RCC 7860 (cell line): ENCODE data around the gene IGFBP2.

ENCODE experiments used
- DNase-seq: peaks from one replicate; pipeline ENCODE4 v3.0.0-alpha.2; 2015; ENCODE audit warnings: low spot score
- FAIRE-seq: peaks from 2 replicates; lab custom pipeline; 2012; peaks lifted over from hg19 to GRCh38; lab: Jason Lieb, UNC

Gene IGFBP2

GRCh38 chr2:216636551-216637450 is 3.6 kb downstream of the IGFBP2 start:
- peak; percentile 23 for DNase-seq
- FAIRE-seq, result no peak

GRCh38 chr2:216637472-216637871 is 4.3 kb downstream of the IGFBP2 start:
- DNase-seq, result no peak
- no peak for FAIRE-seq

- FAIRE-seq, result no peak
- DNase-seq, result no peak
Measured at GRCh38 chr2:216643986-216644659, 10.9 kb downstream of the IGFBP2 start.

- FAIRE-seq (no peak), DNase-seq (no peak)
Measured at GRCh38 chr2:216644842-216645635, 11.8 kb downstream of the IGFBP2 start.

GRCh38 chr2:216645636-216645950 is 12.4 kb downstream of the IGFBP2 start:
- FAIRE-seq (no peak), DNase-seq (no peak)

GRCh38 chr2:216646116-216646515 is 12.9 kb downstream of the IGFBP2 start:
- DNase-seq (no peak), FAIRE-seq (no peak)

- peak; percentile 16 for DNase-seq
Measured at GRCh38 chr2:216648105-216648504, 14.9 kb downstream of the IGFBP2 start.

GRCh38 chr2:216649574-216649973 is 16.4 kb downstream of the IGFBP2 start:
- DNase-seq, result no peak
- FAIRE-seq, result no peak

More at GRCh38 chr2:216648105-216648504, 14.9 kb downstream of the IGFBP2 start:
- FAIRE-seq, result no peak

- FAIRE-seq (no peak), DNase-seq (no peak)
Measured at GRCh38 chr2:216650626-216651257, 17.5 kb downstream of the IGFBP2 start.

GRCh38 chr2:216651351-216651881 is 18.2 kb downstream of the IGFBP2 start:
- FAIRE-seq, result no peak
- DNase-seq, result no peak

GRCh38 chr2:216652566-216652965 is 19.3 kb downstream of the IGFBP2 start:
- DNase-seq (no peak), FAIRE-seq (no peak)

GRCh38 chr2:216653093-216653799 is 20.0 kb downstream of the IGFBP2 start:
- FAIRE-seq, result no peak

GRCh38 chr2:216653931-216654365 is 20.7 kb downstream of the IGFBP2 start:
- DNase-seq (no peak), FAIRE-seq (no peak)

More at GRCh38 chr2:216653093-216653799, 20.0 kb downstream of the IGFBP2 start:
- DNase-seq, result no peak

GRCh38 chr2:216654528-216655052 is 21.4 kb downstream of the IGFBP2 start:
- no peak for FAIRE-seq

GRCh38 chr2:216657086-216657855 is 24.1 kb downstream of the IGFBP2 start:
- DNase-seq (no peak), FAIRE-seq (no peak)

More at GRCh38 chr2:216654528-216655052, 21.4 kb downstream of the IGFBP2 start:
- no peak for DNase-seq

GRCh38 chr2:216657980-216658379 is 24.8 kb downstream of the IGFBP2 start:
- FAIRE-seq, result no peak

GRCh38 chr2:216658757-216659156 is 25.5 kb downstream of the IGFBP2 start:
- FAIRE-seq, result no peak

More at GRCh38 chr2:216657980-216658379, 24.8 kb downstream of the IGFBP2 start:
- DNase-seq, result no peak

GRCh38 chr2:216659276-216659675 is 26.1 kb downstream of the IGFBP2 start:
- FAIRE-seq (no peak), DNase-seq (no peak)

More at GRCh38 chr2:216658757-216659156, 25.5 kb downstream of the IGFBP2 start:
- no peak for DNase-seq

- FAIRE-seq (no peak), DNase-seq (no peak)
Measured at GRCh38 chr2:216660496-216660895, 27.3 kb downstream of the IGFBP2 start.
